ENCODE measurements around the gene C5AR2.

Gene C5AR2

GRCh38 chr19:47310323-47310722, 21.7 kb upstream of the C5AR2 start:
- Histone ChIP-seq H3K27ac (ENCODE audit: low read depth, low read length, severe bottlenecking) (no peak overlapping the region), H3K4me3 (ENCODE audit: extremely low read depth, insufficient read depth, low read length, poor library complexity, severe bottlenecking) (no peak overlapping the region), H3K36me3 (ENCODE audit: control insufficient read depth, insufficient read depth, low read length) (no peaks in the 10 kb centered on the region), H3K4me1 (ENCODE audit: control insufficient read depth, insufficient read depth, low read length, poor library complexity, severe bottlenecking) (no peaks in the 10 kb centered on the region), H3K9me3 (ENCODE audit: control insufficient read depth, low read length) (no peaks in the 10 kb centered on the region)
- 100% methylated on average over 1 of the region's 2 CpGs for WGBS, 2 experiments (ENCODE audit: insufficient coverage in 2 of 2)

DNA sequence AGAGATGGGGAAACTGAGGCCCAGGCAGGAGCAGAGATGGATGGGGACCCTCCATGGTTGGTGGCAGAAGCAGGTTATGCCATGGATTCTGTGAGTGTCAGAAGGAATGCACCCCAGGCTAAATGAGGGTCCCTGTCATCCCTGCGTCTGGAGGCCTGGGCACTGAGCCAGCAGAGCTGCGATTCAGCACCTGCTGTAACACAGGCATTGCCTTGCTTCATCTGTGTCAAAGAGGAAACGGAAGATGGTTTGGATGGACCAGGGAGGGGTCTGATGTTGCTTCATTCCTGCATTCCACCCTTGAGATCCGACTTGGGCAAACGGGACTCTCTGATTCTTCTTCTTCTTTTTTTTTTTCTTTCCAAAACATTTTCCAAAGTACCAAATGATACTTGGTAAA, 21.2 kb upstream of the C5AR2 start:
- Histone ChIP-seq H3K4me1 (ENCODE audit: control insufficient read depth, insufficient read depth, low read length, poor library complexity, severe bottlenecking) (no peaks in the 10 kb centered on the region), H3K36me3 (ENCODE audit: control insufficient read depth, insufficient read depth, low read length) (no peaks in the 10 kb centered on the region), H3K4me3 (ENCODE audit: extremely low read depth, insufficient read depth, low read length, poor library complexity, severe bottlenecking) (no peak overlapping the region), H3K27ac (ENCODE audit: low read depth, low read length, severe bottlenecking) (no peak overlapping the region), H3K9me3 (ENCODE audit: control insufficient read depth, low read length) (no peaks in the 10 kb centered on the region)
- 79 to 92% methylated on average over 3 to 4 of the region's 5 CpGs for WGBS, 2 experiments (ENCODE audit: insufficient coverage in 2 of 2)

GRCh38 chr19:47312366-47313006, 19.5 kb upstream of the C5AR2 start:
- H3K27ac ChIP-seq (ENCODE audit: low read depth, low read length, severe bottlenecking), result no peak overlapping the region
- H3K4me1 ChIP-seq (ENCODE audit: control insufficient read depth, insufficient read depth, low read length, poor library complexity, severe bottlenecking), result no peaks in the 10 kb centered on the region
- no peak overlapping the region for H3K4me3 ChIP-seq (ENCODE audit: extremely low read depth, insufficient read depth, low read length, poor library complexity, severe bottlenecking)
- 83 to 92% methylated on average over 2 of the region's 5 CpGs for WGBS, 2 experiments (ENCODE audit: insufficient coverage in 2 of 2)
- no peaks in the 10 kb centered on the region for H3K9me3 ChIP-seq (ENCODE audit: control insufficient read depth, low read length)
- H3K36me3 ChIP-seq (ENCODE audit: control insufficient read depth, insufficient read depth, low read length), result no peaks in the 10 kb centered on the region

DNA sequence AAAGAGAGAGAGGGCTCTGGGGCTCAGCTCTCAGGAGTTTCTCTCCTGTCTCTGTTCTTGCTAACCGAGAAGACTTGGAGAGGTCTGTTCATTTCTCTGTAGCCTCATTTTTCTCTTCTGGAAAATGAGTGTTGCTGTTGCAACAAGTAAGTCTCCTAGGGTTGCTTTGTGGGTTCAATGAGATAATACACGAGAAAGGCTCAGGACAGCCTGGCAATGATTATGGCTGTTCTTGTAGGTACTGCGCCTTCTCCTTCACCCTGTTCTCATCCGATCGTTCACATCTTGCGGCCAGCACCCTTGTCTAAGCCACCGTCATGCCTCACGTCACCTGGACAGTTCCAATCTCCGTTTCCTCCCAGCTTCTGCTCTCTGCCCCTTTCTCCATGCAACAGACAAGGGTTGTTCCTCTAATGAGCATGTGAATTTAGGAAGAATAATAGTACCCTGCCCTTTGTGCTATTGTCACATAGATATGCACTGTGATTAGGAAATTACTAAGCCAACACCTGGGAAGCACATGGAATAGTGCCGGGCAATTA, 18.1 kb upstream of the C5AR2 start:
- Histone ChIP-seq H3K4me1 (ENCODE audit: control insufficient read depth, insufficient read depth, low read length, poor library complexity, severe bottlenecking) (no peaks in the 10 kb centered on the region), H3K27ac (ENCODE audit: low read depth, low read length, severe bottlenecking) (no peak overlapping the region), H3K4me3 (ENCODE audit: extremely low read depth, insufficient read depth, low read length, poor library complexity, severe bottlenecking) (no peak overlapping the region), H3K9me3 (ENCODE audit: control insufficient read depth, low read length) (no peaks in the 10 kb centered on the region), H3K36me3 (ENCODE audit: control insufficient read depth, insufficient read depth, low read length) (no peaks in the 10 kb centered on the region)
- WGBS, 2 experiments (ENCODE audit: insufficient coverage in 2 of 2), result 95 to 100% methylated on average over 4 to 9 of the region's 10 CpGs

GRCh38 chr19:47315125-47315821, 16.7 kb upstream of the C5AR2 start:
- Histone ChIP-seq H3K4me1 (ENCODE audit: control insufficient read depth, insufficient read depth, low read length, poor library complexity, severe bottlenecking) (no peaks in the 10 kb centered on the region), H3K9me3 (ENCODE audit: control insufficient read depth, low read length) (no peaks in the 10 kb centered on the region), H3K36me3 (ENCODE audit: control insufficient read depth, insufficient read depth, low read length) (no peaks in the 10 kb centered on the region), H3K4me3 (ENCODE audit: extremely low read depth, insufficient read depth, low read length, poor library complexity, severe bottlenecking) (no peak overlapping the region), H3K27ac (ENCODE audit: low read depth, low read length, severe bottlenecking) (no peak overlapping the region)
- 43% methylated on average over 10 to 11 of the region's 12 CpGs for WGBS, 2 experiments (ENCODE audit: insufficient coverage in 2 of 2)

DNA sequence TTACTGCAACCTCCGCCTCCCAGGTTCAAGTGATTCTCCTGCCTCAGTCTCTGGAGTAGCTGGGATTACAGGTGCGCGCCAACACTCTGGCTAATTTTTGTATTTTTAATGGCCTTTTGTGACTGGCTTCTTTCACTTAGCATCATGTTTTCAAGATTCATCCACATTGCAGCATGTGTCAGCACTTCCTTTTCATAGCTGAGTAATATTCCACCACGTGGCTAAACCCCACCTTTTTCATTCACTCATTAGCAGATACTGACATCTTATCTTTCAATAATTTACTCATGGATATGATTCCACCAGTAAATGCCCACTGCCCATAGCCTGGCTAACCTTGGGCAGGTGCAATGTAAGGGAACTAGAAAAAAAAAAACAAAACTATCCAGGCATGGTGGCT, 15.5 kb upstream of the C5AR2 start:
- Histone ChIP-seq H3K36me3 (ENCODE audit: control insufficient read depth, insufficient read depth, low read length) (no peaks in the 10 kb centered on the region), H3K4me3 (ENCODE audit: extremely low read depth, insufficient read depth, low read length, poor library complexity, severe bottlenecking) (no peak overlapping the region), H3K27ac (ENCODE audit: low read depth, low read length, severe bottlenecking) (no peak overlapping the region), H3K9me3 (ENCODE audit: control insufficient read depth, low read length) (peaks cover 1% of the 10 kb centered on the region), H3K4me1 (ENCODE audit: control insufficient read depth, insufficient read depth, low read length, poor library complexity, severe bottlenecking) (no peaks in the 10 kb centered on the region)
- WGBS, 2 experiments (ENCODE audit: insufficient coverage in 2 of 2), result 95 to 100% methylated on average over 2 of the region's 4 CpGs

GRCh38 chr19:47319923-47320871, 11.8 kb upstream of the C5AR2 start:
- peaks cover 5% of the 10 kb centered on the region for H3K4me1 ChIP-seq (ENCODE audit: control insufficient read depth, insufficient read depth, low read length, poor library complexity, severe bottlenecking)
- H3K36me3 ChIP-seq (ENCODE audit: control insufficient read depth, insufficient read depth, low read length), result no peaks in the 10 kb centered on the region
- H3K4me3 ChIP-seq (ENCODE audit: extremely low read depth, insufficient read depth, low read length, poor library complexity, severe bottlenecking), result no peak overlapping the region
- 95 to 97% methylated on average over 41 to 44 of the region's 46 CpGs for WGBS, 2 experiments (ENCODE audit: insufficient coverage in 2 of 2)
- no peak overlapping the region for H3K27ac ChIP-seq (ENCODE audit: low read depth, low read length, severe bottlenecking)
- H3K9me3 ChIP-seq (ENCODE audit: control insufficient read depth, low read length), result peaks cover 3% of the 10 kb centered on the region

- no CpG with 5 or more reads among the region's 1 CpG for WGBS, 2 experiments (ENCODE audit: insufficient coverage in 2 of 2)
- H3K9me3 ChIP-seq (ENCODE audit: control insufficient read depth, low read length), result peaks cover 3% of the 10 kb centered on the region
- H3K27ac ChIP-seq (ENCODE audit: low read depth, low read length, severe bottlenecking), result no peak overlapping the region
- no peak overlapping the region for H3K4me3 ChIP-seq (ENCODE audit: extremely low read depth, insufficient read depth, low read length, poor library complexity, severe bottlenecking)
- peaks cover 5% of the 10 kb centered on the region for H3K4me1 ChIP-seq (ENCODE audit: control insufficient read depth, insufficient read depth, low read length, poor library complexity, severe bottlenecking)
- no peaks in the 10 kb centered on the region for H3K36me3 ChIP-seq (ENCODE audit: control insufficient read depth, insufficient read depth, low read length)
Measured at GRCh38 chr19:47321630-47322029, 10.3 kb upstream of the C5AR2 start.

DNA sequence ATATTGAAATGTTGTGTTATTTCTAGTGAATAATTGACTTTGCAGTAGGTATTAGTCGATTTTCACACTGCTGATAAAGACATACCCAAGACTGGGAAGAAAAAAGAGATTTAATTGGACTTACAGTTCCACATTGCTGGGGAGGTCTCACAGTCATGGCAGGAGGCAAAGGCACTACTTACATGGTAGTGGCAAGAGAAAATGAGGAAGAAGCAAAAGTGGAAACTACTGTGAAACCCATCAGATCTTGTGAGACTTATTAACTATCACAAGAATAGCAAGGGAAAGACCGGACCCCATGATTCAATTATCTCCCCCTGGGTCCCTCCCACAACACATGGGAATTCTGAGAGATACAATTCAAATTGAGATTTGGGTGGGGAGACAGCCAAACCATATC, 9.9 kb upstream of the C5AR2 start:
- Histone ChIP-seq H3K4me1 (ENCODE audit: control insufficient read depth, insufficient read depth, low read length, poor library complexity, severe bottlenecking) (peaks cover 5% of the 10 kb centered on the region), H3K9me3 (ENCODE audit: control insufficient read depth, low read length) (peaks cover 3% of the 10 kb centered on the region), H3K4me3 (ENCODE audit: extremely low read depth, insufficient read depth, low read length, poor library complexity, severe bottlenecking) (no peak overlapping the region), H3K36me3 (ENCODE audit: control insufficient read depth, insufficient read depth, low read length) (no peaks in the 10 kb centered on the region), H3K27ac (ENCODE audit: low read depth, low read length, severe bottlenecking) (no peak overlapping the region)
- WGBS, 2 experiments (ENCODE audit: insufficient coverage in 2 of 2), result 90 to 100% methylated on average over 1 to 2 of the region's 2 CpGs

GRCh38 chr19:47323409-47323808, 8.6 kb upstream of the C5AR2 start:
- H3K4me3 ChIP-seq (ENCODE audit: extremely low read depth, insufficient read depth, low read length, poor library complexity, severe bottlenecking), result no peak overlapping the region
- no peaks in the 10 kb centered on the region for H3K36me3 ChIP-seq (ENCODE audit: control insufficient read depth, insufficient read depth, low read length)
- no peak overlapping the region for H3K27ac ChIP-seq (ENCODE audit: low read depth, low read length, severe bottlenecking)
- H3K9me3 ChIP-seq (ENCODE audit: control insufficient read depth, low read length), result peaks cover 3% of the 10 kb centered on the region
- H3K4me1 ChIP-seq (ENCODE audit: control insufficient read depth, insufficient read depth, low read length, poor library complexity, severe bottlenecking), result peaks cover 5% of the 10 kb centered on the region
- WGBS, 2 experiments (ENCODE audit: insufficient coverage in 2 of 2), result 90 to 96% methylated on average over 6 to 7 of the region's 8 CpGs
